ENCODE measurements around the gene B4GALT1.

DNA sequence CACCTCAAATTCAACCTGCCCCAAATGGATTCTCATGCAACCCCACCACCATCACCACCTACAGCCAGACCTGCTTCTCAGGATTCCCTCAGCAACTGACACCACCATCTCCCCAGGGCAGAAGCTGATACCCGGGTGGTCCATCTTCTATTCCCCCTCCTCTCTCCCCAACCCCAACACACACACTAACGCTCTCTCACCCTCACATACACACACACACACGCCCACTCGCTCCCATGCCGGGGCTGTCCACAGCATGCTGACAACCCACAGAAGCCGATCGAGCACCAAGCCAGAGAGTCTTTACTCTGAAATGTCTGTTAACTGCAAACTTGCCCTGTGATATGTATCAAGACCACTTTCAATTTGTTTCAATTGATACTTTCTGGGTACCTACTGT lies 28.4 kb downstream of the B4GALT1 start:
- TF ChIP-seq, protein P1, sequence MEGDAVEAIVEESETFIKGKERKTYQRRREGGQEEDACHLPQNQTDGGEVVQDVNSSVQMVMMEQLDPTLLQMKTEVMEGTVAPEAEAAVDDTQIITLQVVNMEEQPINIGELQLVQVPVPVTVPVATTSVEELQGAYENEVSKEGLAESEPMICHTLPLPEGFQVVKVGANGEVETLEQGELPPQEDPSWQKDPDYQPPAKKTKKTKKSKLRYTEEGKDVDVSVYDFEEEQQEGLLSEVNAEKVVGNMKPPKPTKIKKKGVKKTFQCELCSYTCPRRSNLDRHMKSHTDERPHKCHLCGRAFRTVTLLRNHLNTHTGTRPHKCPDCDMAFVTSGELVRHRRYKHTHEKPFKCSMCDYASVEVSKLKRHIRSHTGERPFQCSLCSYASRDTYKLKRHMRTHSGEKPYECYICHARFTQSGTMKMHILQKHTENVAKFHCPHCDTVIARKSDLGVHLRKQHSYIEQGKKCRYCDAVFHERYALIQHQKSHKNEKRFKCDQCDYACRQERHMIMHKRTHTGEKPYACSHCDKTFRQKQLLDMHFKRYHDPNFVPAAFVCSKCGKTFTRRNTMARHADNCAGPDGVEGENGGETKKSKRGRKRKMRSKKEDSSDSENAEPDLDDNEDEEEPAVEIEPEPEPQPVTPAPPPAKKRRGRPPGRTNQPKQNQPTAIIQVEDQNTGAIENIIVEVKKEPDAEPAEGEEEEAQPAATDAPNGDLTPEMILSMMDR (IDR thresholded peaks at IDR 0.05), result no peak
- no peak for TF ChIP-seq ZFX (IDR thresholded peaks at IDR 0.05; ENCODE audit: borderline replicate concordance)

Measured in 22Rv1 (cell line).